ENCODE data around the gene ITPR1.

DNA sequence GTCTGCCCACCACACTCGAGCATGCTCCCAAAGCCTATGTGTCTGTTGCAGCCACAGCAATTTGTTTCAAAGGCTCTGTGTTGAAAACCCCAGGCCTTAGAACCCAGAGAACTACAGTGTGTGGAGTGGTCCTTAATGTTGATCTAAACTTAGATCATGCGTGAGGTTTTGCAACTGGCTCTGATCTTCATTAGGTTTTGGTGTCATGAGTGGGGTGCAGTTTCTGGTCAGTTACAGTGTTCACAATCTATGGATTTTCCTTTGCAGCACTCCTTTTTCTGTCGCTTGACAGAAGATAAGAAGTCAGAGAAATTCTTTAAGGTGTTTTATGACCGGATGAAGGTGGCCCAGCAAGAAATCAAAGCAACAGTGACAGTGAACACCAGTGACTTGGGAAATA is 273.1 kb downstream of the ITPR1 start:
- TF ChIP-seq, protein P1, sequence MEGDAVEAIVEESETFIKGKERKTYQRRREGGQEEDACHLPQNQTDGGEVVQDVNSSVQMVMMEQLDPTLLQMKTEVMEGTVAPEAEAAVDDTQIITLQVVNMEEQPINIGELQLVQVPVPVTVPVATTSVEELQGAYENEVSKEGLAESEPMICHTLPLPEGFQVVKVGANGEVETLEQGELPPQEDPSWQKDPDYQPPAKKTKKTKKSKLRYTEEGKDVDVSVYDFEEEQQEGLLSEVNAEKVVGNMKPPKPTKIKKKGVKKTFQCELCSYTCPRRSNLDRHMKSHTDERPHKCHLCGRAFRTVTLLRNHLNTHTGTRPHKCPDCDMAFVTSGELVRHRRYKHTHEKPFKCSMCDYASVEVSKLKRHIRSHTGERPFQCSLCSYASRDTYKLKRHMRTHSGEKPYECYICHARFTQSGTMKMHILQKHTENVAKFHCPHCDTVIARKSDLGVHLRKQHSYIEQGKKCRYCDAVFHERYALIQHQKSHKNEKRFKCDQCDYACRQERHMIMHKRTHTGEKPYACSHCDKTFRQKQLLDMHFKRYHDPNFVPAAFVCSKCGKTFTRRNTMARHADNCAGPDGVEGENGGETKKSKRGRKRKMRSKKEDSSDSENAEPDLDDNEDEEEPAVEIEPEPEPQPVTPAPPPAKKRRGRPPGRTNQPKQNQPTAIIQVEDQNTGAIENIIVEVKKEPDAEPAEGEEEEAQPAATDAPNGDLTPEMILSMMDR (IDR thresholded peaks at IDR 0.05): no peak
- no peak for TF ChIP-seq POLR2A (IDR thresholded peaks at IDR 0.05)

All from heart left ventricle (tissue), 13 donors.